ENCODE data around the gene CACNG3. TPM values are rescaled to one million over a fixed set of nuclear protein-coding genes. Genes with fewer than 3 reads are reported as not detected.

CACNG3 gene
- total and polyA plus RNA-seq, 2 of the 4 experiments (the other 2 are of a cell fraction): not detected

- no peak overlapping the region for H4K5ac ChIP-seq (ENCODE audit: low read depth, low read length)
- 40% methylated on average over 1 of the region's 7 CpGs; no CpG with 5 or more reads in 1 of the 2 experiments for WGBS, 2 experiments (ENCODE audit: extremely low coverage in 2 of 2, insufficient read length in 1 of 2)
- no TSS peak for BruUV-seq (replicated peaks)
- H2BK5ac ChIP-seq (ENCODE audit: low read depth, low read length, poor library complexity, severe bottlenecking): no peak overlapping the region
- no peaks in the 10 kb centered on the region for H3K79me1 ChIP-seq (ENCODE audit: low read depth in 1 of 2, low read length in 2 of 2)
- TF ChIP-seq, protein P1, sequence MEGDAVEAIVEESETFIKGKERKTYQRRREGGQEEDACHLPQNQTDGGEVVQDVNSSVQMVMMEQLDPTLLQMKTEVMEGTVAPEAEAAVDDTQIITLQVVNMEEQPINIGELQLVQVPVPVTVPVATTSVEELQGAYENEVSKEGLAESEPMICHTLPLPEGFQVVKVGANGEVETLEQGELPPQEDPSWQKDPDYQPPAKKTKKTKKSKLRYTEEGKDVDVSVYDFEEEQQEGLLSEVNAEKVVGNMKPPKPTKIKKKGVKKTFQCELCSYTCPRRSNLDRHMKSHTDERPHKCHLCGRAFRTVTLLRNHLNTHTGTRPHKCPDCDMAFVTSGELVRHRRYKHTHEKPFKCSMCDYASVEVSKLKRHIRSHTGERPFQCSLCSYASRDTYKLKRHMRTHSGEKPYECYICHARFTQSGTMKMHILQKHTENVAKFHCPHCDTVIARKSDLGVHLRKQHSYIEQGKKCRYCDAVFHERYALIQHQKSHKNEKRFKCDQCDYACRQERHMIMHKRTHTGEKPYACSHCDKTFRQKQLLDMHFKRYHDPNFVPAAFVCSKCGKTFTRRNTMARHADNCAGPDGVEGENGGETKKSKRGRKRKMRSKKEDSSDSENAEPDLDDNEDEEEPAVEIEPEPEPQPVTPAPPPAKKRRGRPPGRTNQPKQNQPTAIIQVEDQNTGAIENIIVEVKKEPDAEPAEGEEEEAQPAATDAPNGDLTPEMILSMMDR (conservative IDR thresholded peaks at IDR 0.05; ENCODE audit: low read depth, low read length): peak; percentile 40
- TF ChIP-seq RAD21 (IDR thresholded peaks at IDR 0.05; ENCODE audit: low read length) (0 out of 2 replicates have a peak, but pooled peaks have one; percentile 14), SMC3 (IDR thresholded peaks at IDR 0.05; ENCODE audit: low read depth, low read length) (peak; percentile 24; the same call in 1 of the 2 replicates), NFE2L2 (IDR thresholded peaks at IDR 0.05; ENCODE audit: low read depth, low read length) (no peak), FOS (IDR thresholded peaks at IDR 0.05; ENCODE audit: low read depth, low read length) (no peak), CHD1 (IDR thresholded peaks at IDR 0.05; ENCODE audit: low read depth, low read length) (no peak)
- TF ChIP-seq, protein P2, sequence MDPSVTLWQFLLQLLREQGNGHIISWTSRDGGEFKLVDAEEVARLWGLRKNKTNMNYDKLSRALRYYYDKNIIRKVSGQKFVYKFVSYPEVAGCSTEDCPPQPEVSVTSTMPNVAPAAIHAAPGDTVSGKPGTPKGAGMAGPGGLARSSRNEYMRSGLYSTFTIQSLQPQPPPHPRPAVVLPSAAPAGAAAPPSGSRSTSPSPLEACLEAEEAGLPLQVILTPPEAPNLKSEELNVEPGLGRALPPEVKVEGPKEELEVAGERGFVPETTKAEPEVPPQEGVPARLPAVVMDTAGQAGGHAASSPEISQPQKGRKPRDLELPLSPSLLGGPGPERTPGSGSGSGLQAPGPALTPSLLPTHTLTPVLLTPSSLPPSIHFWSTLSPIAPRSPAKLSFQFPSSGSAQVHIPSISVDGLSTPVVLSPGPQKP (IDR thresholded peaks at IDR 0.05; ENCODE audit: borderline replicate concordance, low read depth, low read length): no peak
- H3K4me2 ChIP-seq (ENCODE audit: low read depth, low read length): no peak overlapping the region
- no peaks in the 10 kb centered on the region for H4K20me1 ChIP-seq (ENCODE audit: insufficient read depth, low read length)
- no peak overlapping the region for H2BK20ac ChIP-seq (ENCODE audit: low read depth, low read length)
- H3K4me1 ChIP-seq (ENCODE audit: control insufficient read depth, insufficient read depth, low read length): no peaks in the 10 kb centered on the region
- H3K56ac ChIP-seq (ENCODE audit: extremely low read depth, insufficient read depth, low read length): no peak overlapping the region
- dilution Hi-C loops (cut with HindIII; ENCODE audit: low sequenced_read_pairs, unreplicated experiment): no loop called here
- no peaks in the 10 kb centered on the region for H3K9me3 ChIP-seq (ENCODE audit: control insufficient read depth, insufficient read depth, low read length)
- H3K23ac ChIP-seq (ENCODE audit: low read depth, low read length): no peak overlapping the region
- intact Hi-C loops (cut with micrococcal nuclease): no loop called here
- H3K4me3 ChIP-seq (ENCODE audit: insufficient read depth, low read depth, low read length): no peak overlapping the region
- ChIA-PET CTCF (interaction anchor here (0.9 kb wide), 1 partner anchor 11 kb away, joined by 3 read pairs; no protein-coding TSS in a partner anchor), POLR2A (ENCODE audit: unreplicated experiment) (no interaction called here)
- no peak overlapping the region for H3K18ac ChIP-seq (ENCODE audit: low read depth, low read length)
- no peaks in the 10 kb centered on the region for H3K27me3 ChIP-seq (ENCODE audit: control insufficient read depth, insufficient read depth, low read length)
- peak; percentile 38 for DNase-seq
- no peak overlapping the region for H2BK15ac ChIP-seq (ENCODE audit: low read depth, low read length)
- no peak overlapping the region for H3K9ac ChIP-seq (ENCODE audit: low read depth, low read length)
- ATAC-seq (ENCODE audit: low read depth): peak; percentile 63; the same call in 1 of the 2 replicates
- H2AFZ ChIP-seq (replicated peaks; ENCODE audit: low read length, poor library complexity): peak overlapping the region; percentile 43
- H2AK9ac ChIP-seq (replicated peaks; ENCODE audit: low read depth, low read length, poor library complexity): peak overlapping the region; percentile 90
- no peak overlapping the region for H4K91ac ChIP-seq (ENCODE audit: insufficient read depth, low read depth, low read length)
- no peak overlapping the region for H2BK120ac ChIP-seq (ENCODE audit: low read depth, low read length)
- no peak overlapping the region for H4K8ac ChIP-seq (ENCODE audit: low read depth in 2 of 2, low read length in 2 of 2)
- no peak overlapping the region for H3K27ac ChIP-seq (ENCODE audit: insufficient read depth, low read length)
- no peaks in the 10 kb centered on the region for H3K9me1 ChIP-seq (ENCODE audit: insufficient read depth, low read length)
- in situ Hi-C loops (cut with MboI; ENCODE audit: low sequenced_read_pairs): no loop called here
- H3K4ac ChIP-seq (ENCODE audit: low read depth, low read length): no peak overlapping the region
- H2AK5ac ChIP-seq (ENCODE audit: low read depth, low read length): no peak overlapping the region
- H3K14ac ChIP-seq (replicated peaks; ENCODE audit: low read depth, low read length): no peak overlapping the region
- no peaks in the 10 kb centered on the region for H3K36me3 ChIP-seq (ENCODE audit: control insufficient read depth, insufficient read depth, low read length)
Measured at GRCh38 chr16:24253192-24253591, 2.9 kb upstream of the CACNG3 start.
